K562 (cell line): ENCODE measurements around the gene GGT6. TPM values are rescaled to one million over a fixed set of nuclear protein-coding genes. Genes with fewer than 3 reads are reported as not detected.
A peak's percentile ranks its signal among the peaks of the same experiment; 100 is the strongest.

ENCODE experiments used
- ATAC-seq: fragments of 200-7000 bp; cut with Tn5 transposase; 3 replicates; pipeline ENCODE4 v1.9.1; 2020; ENCODE audit warnings: moderate library complexity
- BruUV-seq: library from RNA; stranded (reverse); fragments of 400-500 nt; replicated peaks from 2 replicates; lab custom pipeline; 2021; lab: Mats Ljungman, UMichigan
- CTCF ChIA-PET: fragments of 300-600 bp; formaldehyde crosslinking; extraction: SDS; loops from one replicate; lab custom pipeline; 2021; ENCODE audit warnings: low intra/inter-chr PET ratio; lab: Yijun Ruan, JAX
- POLR2A ChIA-PET: fragments of 300-600, 350-650 bp; sonication (Branson Sonifier 250); formaldehyde crosslinking; extraction: SDS; loops from one replicate; lab custom pipeline; 2021; ENCODE audit warnings: antibody characterized with exemption, inconsistent platforms; lab: Yijun Ruan, JAX
- DNase-seq, 4 experiments: peaks; one replicate each; pipeline versions ENCODE4 v3.0.0 to v3.0.0-alpha.2; 2011 to 2018; ENCODE audit warnings: low spot score in 3 of 4, mixed read lengths in 3 of 4; ENCODE audit errors: extremely low read depth in 1 of 4
- FAIRE-seq: peaks from 2 replicates; lab custom pipeline; 2011; peaks lifted over from hg19 to GRCh38; lab: Jason Lieb, UNC
- H2AFZ ChIP-seq: 2 replicates; pipeline ENCODE4 v1.6.0; 2011; ENCODE audit warnings: low read depth, low read length, control low read depth, inconsistent platforms
- H3K27ac ChIP-seq: fragments of 200-600 bp; 3 replicates; pipeline ENCODE4 v1.8.0; 2011; ENCODE audit warnings: low read depth, mild to moderate bottlenecking, control low read depth, inconsistent platforms, low read length, moderate library complexity, mixed read lengths; ENCODE audit errors: extremely low read depth
- H3K27me3 ChIP-seq, 2 experiments: fragments of 300-600 bp in 1 of 2; 2 replicates in 1 of 2; 3 replicates in 1 of 2; pipeline versions ENCODE4 v1.6.0 to v1.8.0; 2011; ENCODE audit warnings: inconsistent platforms in 2 of 2, low read length in 2 of 2, mild to moderate bottlenecking in 1 of 2, mixed read lengths in 1 of 2, moderate library complexity in 1 of 2; ENCODE audit not compliant: control insufficient read depth in 2 of 2, insufficient read depth in 2 of 2
- H3K36me3 ChIP-seq: fragments of 300-600 bp; 3 replicates; pipeline ENCODE4 v1.8.0; 2011; ENCODE audit warnings: mild to moderate bottlenecking, low read length, inconsistent platforms; ENCODE audit not compliant: control insufficient read depth, insufficient read depth
- H3K4me1 ChIP-seq, 2 experiments: fragments of 200-600 bp in 1 of 2; replicated peaks in 1 of 2; 2 replicates in 1 of 2; 3 replicates in 1 of 2; pipeline versions ENCODE4 v1.5.1 to v1.8.0; 2011; ENCODE audit warnings: inconsistent platforms in 2 of 2, low read length in 2 of 2, mild to moderate bottlenecking in 1 of 2, mixed read lengths in 1 of 2, moderate library complexity in 1 of 2; ENCODE audit not compliant: control insufficient read depth in 2 of 2, insufficient read depth in 2 of 2
- H3K4me2 ChIP-seq: 2 replicates; pipeline ENCODE4 v1.6.1; 2011; ENCODE audit warnings: low read length, control low read depth, inconsistent platforms, mixed read lengths; ENCODE audit not compliant: insufficient read depth
- H3K4me3 ChIP-seq: fragments of 200-600 bp; sonication (generic), shearing (Covaris generic); 2 replicates; pipeline ENCODE4 v1.5.1; 2016; ENCODE audit warnings: control low read depth, inconsistent platforms
- H3K79me2 ChIP-seq: fragments of 200-600 bp; 3 replicates; pipeline ENCODE4 v1.8.0; 2011; ENCODE audit warnings: low read length, inconsistent platforms; ENCODE audit not compliant: control insufficient read depth, insufficient read depth
- H3K9ac ChIP-seq, 2 experiments: 2 replicates each; pipeline versions ENCODE4 v1.6.0 to v1.6.1; 2011; ENCODE audit warnings: low read depth in 2 of 2, low read length in 2 of 2, control low read depth in 1 of 2, inconsistent platforms in 1 of 2, mild to moderate bottlenecking in 1 of 2, mixed read lengths in 1 of 2; ENCODE audit not compliant: insufficient read depth in 1 of 2
- H3K9me1 ChIP-seq: one replicate; pipeline ENCODE4 v1.6.0; 2011; ENCODE audit warnings: inconsistent platforms, mild to moderate bottlenecking, low read length, moderate library complexity; ENCODE audit not compliant: control insufficient read depth, insufficient read depth
- H3K9me3 ChIP-seq: replicated peaks from 2 replicates; pipeline ENCODE4 v1.5.1; 2011; ENCODE audit warnings: low read depth, low read length, inconsistent platforms; ENCODE audit not compliant: control insufficient read depth, insufficient read depth
- H4K20me1 ChIP-seq: replicated peaks from 2 replicates; pipeline ENCODE4 v1.6.1; 2011; ENCODE audit warnings: low read length, inconsistent platforms, mixed read lengths; ENCODE audit not compliant: control insufficient read depth, insufficient read depth
- HDGF ChIP-seq: fragments of 450-650 bp; IDR thresholded peaks from 2 replicates; pipeline ENCODE4 v1.6.1; 2016
- OTX1 ChIP-seq: fragments of 450-650 bp; formaldehyde crosslinking; IDR thresholded peaks from 2 replicates; pipeline ENCODE4 v1.4.0; 2022; ENCODE audit warnings: mild to moderate bottlenecking
- TRIM24 ChIP-seq, 2 experiments: fragments of 450-650 bp; IDR thresholded peaks; 2 replicates each; pipeline ENCODE4 v1.6.1; 2016
- TSC22D4 ChIP-seq: fragments of 450-650 bp; IDR thresholded peaks from 2 replicates; pipeline ENCODE4 v1.6.1; 2016; ENCODE audit warnings: missing genetic modification characterization, missing biosample characterization, control low read depth
- YBX1 ChIP-seq: fragments of 450-650 bp; IDR thresholded peaks from 2 replicates; pipeline ENCODE4 v1.7.1; 2016; ENCODE audit warnings: mild to moderate bottlenecking
- WGBS: fragments of 100-300 bp; shearing (Covaris generic); methylation state at CpG from one replicate; pipeline ENCODE4 v1.1.6; 2016; ENCODE audit warnings: low coverage, mixed read lengths; ENCODE audit not compliant: insufficient coverage; ENCODE audit errors: missing lambda C conversion rate; 5-methylcytosine and 5-hydroxymethylcytosine counted together
- in situ Hi-C: fragments of 300-500 bp; cut with MboI; formaldehyde crosslinking; loops from 4 replicates; pipeline ENCODE4 v1.15.0; 2018; ENCODE audit warnings: inconsistent platforms, mixed read lengths
- intact Hi-C: fragments of 100-400 bp; cut with micrococcal nuclease; formaldehyde crosslinking; loops from 2 replicates; pipeline ENCODE4 v1.14.2; 2022
- polyA plus RNA-seq, 8 experiments: library from polyadenylated mRNA; depleted of rRNA in 4 of 8; stranded (reverse) in 5 of 8; unstranded in 3 of 8; fragments of >200 nt; fragmentation: Nextera tagmentation in 2 of 8; fragmentation: Illumina TruSeq in 1 of 8; extraction: Ambion mirVana in 2 of 8; extraction: Trizol in 1 of 8; gene quantifications; 2 replicates each; pipeline versions ENCODE4 v1.2.1 to v1.2.3, GENCODE V29; 2011 to 2014; ENCODE audit warnings: inconsistent platforms in 1 of 8, missing spikeins in 1 of 8
- total RNA-seq, 7 experiments: library from RNA; depleted of rRNA in 6 of 7; stranded (reverse); fragments of >200 nt in 6 of 7; fragmentation: Illumina TruSeq in 2 of 7; extraction: Trizol in 2 of 7; gene quantifications; 2 replicates each; pipeline versions ENCODE4 v1.2.1 to v1.2.3, GENCODE V29; 2011 to 2021; ENCODE audit warnings: low replicate concordance in 1 of 7
- TF ChIP-seq, protein P1 (sequence below): sonication (generic); formaldehyde crosslinking; IDR thresholded peaks from 2 replicates; pipeline ENCODE4 v1.8.0; 2022; ENCODE audit warnings: missing genetic modification reagents, mild to moderate bottlenecking, moderate library complexity, borderline replicate concordance

GGT6 gene
- total and polyA plus RNA-seq, 9 of the 15 experiments (the other 6 are each of a cell fraction or from before 2014, with no cell fraction given) = 0.09 TPM; not detected in 8

DNA sequence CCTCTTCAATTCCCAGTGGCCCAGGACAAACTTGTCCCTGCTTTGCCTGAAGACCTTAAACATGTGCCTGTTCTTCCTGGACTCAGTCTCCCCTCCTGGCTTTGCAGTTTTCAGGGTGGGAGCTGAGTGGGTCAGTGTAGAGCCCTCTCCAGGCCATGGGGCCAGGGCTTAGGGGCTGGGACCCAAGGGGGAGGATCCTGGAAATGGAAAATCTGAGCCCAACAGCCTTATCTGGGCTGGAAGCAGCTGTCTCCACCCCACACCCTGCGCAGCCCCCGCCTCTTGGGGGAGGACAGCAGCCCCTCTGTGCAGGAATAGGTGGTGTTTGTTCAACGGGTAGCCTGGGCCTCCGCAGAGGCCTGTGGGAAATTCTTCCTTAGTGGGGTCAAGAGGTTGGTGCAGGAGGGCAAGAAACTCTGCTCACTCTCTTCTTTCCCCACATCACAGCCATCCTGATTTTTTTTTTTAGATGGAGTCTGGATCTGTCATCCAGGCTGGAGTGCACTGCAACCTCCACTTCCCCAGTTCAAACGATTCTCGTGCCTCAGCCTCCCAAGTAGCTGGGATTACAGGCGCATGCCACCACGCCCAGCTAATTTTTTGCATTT is 17.1 kb upstream of the GGT6 start:
- no peak for ATAC-seq
- no peak for DNase-seq
- no TSS peak for BruUV-seq
- Histone ChIP-seq H3K9me3 (no peaks in the 10 kb centered on the region), H3K4me1 (peaks cover 0 to 12% of the 10 kb centered on the region in 2 experiments; a peak in 2 of 5 replicates), H3K9ac (no peak overlapping the region), H3K4me3 (no peak overlapping the region), H2AFZ (no peak overlapping the region), H3K36me3 (no peaks in the 10 kb centered on the region), H4K20me1 (no peaks in the 10 kb centered on the region), H3K27me3 (peaks cover 3 to 57% of the 10 kb centered on the region in 2 experiments), H3K9me1 (no peaks in the 10 kb centered on the region), H3K79me2 (no peaks in the 10 kb centered on the region), H3K4me2 (no peak overlapping the region), H3K27ac (no peak overlapping the region)
- ChIA-PET CTCF (no interaction called here), POLR2A (no interaction called here)
- 5% methylated on average over 8 of the region's 8 CpGs for WGBS
- TF ChIP-seq TSC22D4 (no peak), OTX1 (CRISPR knock-in tag) (no peak), YBX1 (no peak), HDGF (no peak), TRIM24 (IDR thresholded peaks at IDR 0.05) (no peak)
- TF ChIP-seq, protein P1, sequence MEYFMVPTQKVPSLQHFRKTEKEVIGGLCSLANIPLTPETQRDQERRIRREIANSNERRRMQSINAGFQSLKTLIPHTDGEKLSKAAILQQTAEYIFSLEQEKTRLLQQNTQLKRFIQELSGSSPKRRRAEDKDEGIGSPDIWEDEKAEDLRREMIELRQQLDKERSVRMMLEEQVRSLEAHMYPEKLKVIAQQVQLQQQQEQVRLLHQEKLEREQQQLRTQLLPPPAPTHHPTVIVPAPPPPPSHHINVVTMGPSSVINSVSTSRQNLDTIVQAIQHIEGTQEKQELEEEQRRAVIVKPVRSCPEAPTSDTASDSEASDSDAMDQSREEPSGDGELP (CRISPR knock-in tag) = peak; percentile 38; the same call in 1 of the 2 replicates
- no peak for FAIRE-seq
- intact Hi-C loops (no loop called here), in situ Hi-C loops (no loop called here)
